ENCODE data around the gene MYPN.

Gene MYPN

GRCh38 chr10:68092512-68092911 lies 16.8 kb upstream of the MYPN start:
- DNase-seq, result no peak

DNA sequence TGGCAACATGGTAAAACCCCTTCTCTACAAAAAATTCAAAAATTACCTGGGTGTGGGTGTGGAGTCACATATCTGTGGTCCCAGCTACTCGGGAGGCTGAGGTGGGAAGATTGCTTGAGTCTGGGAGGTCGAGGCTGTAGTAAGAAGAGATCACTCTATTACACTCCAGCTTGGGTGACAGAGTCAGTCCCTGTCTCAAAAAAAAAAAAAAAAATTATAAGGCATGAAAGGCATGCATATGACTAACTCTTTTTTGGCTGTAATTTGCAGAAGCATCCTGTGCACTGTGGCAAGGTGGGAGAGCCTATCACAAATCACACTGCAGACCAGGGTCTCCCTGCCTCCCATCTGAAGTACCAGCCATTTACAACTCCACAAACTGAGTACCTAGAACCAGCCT lies 14.1 kb upstream of the MYPN start:
- no peak for DNase-seq

DNA sequence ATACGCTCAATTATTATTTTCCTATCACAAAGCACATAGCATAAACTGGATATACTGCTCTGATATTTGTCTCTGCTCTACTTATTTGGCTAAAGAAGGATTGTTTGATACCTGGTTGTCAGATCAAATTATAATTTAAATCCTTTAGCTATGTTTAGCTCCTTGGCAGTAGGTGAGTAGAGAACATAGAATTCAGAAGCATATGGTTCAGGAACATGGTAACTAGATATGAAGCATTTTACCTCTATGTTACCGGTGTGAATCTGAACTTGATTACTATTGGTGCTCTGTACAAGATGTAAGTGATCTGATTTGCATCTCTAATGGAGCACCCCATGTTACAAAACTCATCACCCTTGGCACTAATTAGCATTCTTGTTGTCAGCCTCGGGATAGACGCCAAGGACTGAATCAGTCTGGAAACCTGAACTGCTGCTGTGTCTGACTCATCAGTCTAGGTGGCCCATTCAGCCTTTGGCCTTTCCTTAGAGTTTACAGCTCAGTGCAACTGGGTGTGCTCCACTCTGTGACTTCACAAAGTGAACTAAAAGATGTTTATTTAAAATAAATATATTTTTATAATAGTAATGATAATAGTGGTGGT lies 12.3 kb upstream of the MYPN start:
- no peak for DNase-seq

- no peak for DNase-seq
Observed at GRCh38 chr10:68099736-68100135, 9.6 kb upstream of the MYPN start.

DNA sequence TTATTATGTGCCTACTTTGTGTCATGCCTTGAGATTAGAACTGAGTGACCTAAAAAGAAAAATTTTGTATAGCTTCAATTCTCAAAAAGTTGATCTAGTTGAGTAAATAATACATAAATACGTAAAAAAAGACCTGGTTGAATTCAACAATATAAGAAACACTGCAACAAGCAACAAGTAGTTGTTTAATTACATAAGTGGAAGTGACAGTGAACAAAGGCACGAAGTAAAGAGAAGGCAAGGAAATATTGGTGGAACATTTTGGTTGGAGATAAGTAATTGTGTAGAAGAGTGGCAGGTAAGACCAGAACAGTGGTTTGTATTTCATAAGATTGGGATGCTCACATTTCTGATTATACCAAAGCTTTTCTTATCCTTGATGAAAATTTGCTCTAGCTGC lies 8.2 kb upstream of the MYPN start:
- DNase-seq, result no peak

DNA sequence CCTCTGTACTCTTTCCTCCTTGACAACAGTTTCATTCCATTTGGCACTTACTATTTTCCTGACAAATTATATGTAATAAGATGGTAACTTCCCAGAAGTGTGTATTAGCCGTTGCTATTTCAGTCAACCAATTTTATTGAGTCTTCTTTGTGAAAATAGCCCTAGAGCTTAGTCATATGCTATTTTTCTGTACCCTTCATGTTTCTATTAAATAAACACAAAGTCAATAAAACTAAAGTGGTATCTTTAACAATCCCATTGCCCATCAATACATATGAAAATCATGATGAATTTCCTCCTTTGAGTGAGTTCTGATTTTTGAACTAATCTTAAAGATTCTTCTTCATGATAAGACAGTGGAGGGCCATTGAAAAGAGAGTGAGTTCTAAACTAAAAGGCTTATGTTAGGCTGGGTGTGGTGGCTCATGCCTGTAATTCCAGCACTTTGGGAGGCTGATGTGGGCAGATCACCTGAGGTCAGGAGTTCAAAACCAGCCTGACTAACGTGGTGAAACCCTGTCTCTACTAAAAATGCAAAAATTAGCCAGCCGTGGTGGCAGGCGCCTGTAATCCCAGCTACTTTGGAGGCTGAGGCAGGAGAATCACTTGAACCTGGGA lies 5.9 kb upstream of the MYPN start:
- no peak for DNase-seq

DNA sequence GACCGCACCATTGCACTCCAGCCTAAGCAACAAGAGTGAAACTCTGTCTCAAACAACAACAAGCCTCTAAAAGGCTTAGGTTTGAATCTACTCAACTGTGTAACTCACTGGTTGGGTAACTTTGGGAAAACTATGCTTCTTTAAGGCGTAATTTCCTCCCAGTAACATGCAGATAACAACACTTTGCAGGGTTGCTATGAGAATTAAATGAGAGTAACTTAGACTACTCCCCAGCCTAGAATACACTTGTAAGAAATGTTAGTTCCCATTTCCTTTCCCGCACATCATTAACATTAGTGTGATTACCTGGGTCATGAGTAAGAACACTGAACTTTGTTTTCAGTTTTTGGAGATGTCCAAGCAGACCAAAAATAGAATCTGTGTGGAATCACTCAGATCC lies 5.4 kb upstream of the MYPN start:
- no peak for DNase-seq

DNA sequence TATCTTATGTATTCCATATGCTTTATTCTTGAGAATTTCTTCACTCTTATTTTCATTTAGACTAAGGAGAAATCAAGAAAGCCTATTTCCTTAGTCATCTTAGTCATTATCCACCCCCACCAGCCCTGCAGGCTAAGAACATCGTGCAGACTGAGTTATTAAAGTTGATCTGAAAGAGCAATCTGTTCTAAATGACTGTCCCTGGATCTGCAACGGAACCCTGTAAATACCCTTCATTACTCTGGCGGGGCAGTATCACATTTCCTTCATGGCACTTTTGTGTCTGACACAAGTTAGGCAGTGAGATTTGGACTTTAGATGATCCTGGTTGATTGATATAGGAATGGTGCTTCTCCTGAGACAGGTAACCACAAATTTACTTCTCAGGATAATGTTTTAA lies 3.5 kb upstream of the MYPN start:
- DNase-seq, result no peak

DNA sequence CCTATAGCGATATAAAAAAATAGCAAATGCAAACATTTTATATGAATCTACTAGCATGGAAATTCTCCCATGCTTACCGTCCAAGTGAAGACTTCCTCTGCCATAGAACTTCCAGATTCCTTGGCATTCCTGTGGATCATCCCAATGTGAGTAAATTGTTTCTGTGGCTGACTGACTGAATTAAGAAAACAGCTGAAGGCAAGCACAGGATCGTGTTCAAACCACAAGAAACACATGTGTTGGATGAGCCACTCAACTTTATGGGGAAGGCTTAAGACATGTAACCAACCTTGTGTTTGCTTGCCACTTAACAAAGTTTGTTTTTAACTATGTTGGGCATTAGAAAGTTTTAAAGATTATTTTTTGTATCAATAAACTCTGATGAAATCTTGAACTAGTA lies 2.6 kb upstream of the MYPN start:
- DNase-seq, result no peak

DNA sequence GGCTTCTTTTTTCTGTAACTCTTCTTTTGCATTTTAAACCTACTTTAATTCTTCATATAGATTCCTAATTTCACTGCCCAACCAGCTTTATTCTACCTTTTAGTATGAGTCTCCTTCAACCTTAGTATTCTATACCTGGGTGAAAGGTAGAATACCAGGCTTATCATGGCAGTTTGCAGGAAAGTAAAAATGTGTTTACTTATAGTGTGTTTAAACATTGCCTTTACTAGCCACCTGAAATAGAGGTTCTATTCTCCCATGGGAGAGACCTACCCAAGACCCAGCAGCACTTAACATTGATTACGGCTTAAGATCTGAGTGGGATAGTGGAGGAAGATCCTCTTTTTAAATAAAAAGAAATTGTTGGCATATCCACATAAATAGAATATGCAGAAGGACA lies 1.6 kb upstream of the MYPN start:
- DNase-seq, result no peak

- DNase-seq, result no peak
Observed at GRCh38 chr10:68108051-68108450, 1.2 kb upstream of the MYPN start.

- no peak for DNase-seq
Observed at GRCh38 chr10:68108653-68109052, 635 bp upstream of the MYPN start.

DNA sequence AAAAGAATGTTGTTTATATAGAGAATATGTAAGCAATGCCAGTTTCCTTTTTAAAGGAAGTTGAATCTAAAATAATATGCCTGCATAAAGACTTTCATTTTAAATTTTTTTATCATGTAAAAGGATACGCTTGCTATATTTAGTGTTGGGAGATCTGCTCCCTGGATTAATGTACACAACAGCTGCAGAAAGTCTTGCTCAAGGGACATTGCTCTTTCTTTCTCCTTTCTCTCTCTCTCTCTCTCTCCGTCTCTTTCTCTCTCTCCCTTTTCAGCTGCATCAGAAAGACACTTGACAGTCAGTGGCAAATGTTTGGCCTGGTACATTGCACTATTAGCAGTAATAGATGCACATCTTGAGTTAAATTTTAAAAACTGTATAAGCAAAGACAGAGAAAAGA lies 739 bp downstream of the MYPN start:
- DNase-seq, result no peak

DNA sequence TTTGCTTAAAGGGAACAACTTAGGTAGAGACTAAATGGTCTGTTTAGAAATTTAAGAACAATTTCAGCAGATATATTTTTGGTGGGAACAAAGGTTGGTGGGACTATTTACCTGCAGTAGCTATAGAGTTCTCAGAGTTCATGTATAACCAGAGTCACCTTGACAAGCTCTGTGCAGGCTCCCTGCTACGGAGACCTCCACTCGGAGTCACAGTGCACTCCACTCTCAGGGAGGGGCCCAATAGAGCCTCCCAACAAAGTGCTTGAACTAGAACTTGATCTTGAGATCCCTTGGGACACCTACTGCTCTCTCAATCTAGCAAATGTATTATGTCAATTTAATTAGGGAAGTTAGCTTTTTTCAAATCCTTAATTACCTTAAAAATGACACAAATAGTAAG lies 2.3 kb downstream of the MYPN start:
- no peak for DNase-seq

GRCh38 chr10:68112837-68113236 lies 3.5 kb downstream of the MYPN start:
- no peak for DNase-seq

DNA sequence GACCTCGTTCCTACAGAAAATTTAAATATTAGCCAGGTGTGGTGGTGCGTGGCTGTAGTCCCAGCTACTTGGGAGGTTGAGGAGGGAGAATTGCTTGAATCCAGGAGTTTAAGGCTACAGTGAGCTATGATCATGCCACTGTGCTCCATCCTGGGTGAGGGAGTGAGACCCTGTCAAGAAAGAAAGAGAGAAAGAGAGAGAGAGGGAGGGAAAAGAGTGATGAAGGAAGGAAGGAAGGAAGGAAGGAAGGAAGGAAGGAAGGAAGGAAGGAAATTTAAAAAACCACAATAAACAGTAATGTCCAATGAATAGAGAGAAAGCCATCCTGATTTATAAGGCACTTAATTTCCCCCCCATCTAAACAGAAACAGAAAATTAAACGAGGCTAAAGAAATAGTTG lies 9.4 kb downstream of the MYPN start:
- no peak for DNase-seq

DNA sequence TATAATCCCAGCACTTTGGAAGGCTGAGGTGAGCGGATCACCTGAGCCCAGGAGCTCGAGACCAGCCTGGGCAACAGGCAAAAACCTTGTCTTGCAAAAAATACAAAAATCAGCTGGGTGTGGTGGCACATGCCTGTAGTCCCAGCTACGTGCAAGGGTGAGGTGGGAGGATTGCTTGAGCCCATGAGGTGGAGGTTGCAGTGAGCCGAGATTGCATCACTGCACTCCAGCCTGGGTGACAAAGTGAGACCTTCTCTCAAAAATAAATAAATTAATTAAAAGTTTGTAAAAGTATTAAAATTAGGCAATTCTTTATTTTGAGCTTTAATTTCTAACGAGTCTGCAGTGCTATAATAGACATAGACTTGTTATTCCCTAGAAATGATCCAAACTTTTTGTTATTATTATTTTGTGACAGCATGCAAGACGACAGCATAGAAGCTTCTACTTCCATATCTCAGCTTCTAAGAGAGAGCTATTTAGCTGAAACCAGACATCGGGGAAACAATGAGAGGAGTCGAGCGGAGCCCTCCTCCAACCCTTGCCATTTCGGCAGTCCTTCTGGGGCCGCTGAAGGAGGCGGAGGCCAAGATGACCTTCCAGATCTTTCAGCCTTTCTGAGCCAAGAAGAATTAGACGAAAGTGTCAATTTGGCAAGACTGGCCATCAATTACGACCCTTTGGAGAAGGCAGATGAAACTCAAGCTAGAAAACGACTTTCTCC lies 11.9 kb downstream of the MYPN start:
- DNase-seq, result no peak

DNA sequence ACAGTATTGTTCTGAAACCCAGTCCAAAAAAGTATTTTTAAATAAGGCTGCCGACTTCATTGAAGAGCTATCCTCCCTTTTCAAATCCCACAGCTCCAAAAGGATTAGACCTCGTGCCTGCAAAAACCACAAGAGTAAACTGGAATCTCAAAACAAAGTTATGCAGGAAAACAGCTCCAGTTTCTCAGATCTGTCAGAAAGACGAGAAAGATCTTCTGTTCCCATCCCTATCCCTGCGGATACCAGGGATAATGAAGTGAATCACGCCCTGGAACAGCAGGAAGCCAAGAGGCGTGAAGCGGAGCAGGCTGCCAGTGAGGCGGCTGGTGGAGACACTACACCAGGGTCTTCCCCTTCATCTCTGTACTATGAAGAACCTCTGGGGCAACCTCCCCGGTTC lies 12.6 kb downstream of the MYPN start:
- DNase-seq, result no peak

GRCh38 chr10:68124718-68125117 lies 15.4 kb downstream of the MYPN start:
- no peak for DNase-seq

GRCh38 chr10:68125772-68126171 lies 16.5 kb downstream of the MYPN start:
- DNase-seq, result no peak

DNA sequence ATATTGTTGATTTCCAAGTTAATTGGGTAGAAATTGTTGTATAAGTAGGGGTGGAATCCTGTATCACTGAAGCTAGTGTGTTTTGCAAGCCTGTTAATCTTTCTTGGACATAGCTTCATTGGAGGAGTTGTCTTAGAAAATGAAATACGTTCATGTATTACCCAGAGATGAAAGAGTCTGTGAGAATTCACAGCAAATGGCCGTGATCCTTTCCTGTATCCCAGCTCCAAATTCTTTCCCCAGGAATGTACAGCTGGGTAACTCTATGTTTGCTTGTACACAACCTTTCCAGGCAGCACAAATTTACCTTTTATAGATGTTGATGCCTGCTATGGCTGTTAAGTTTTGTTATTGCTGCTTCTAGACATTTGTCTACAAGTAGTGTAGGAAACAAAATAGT lies 18.7 kb downstream of the MYPN start:
- DNase-seq, result no peak

DNA sequence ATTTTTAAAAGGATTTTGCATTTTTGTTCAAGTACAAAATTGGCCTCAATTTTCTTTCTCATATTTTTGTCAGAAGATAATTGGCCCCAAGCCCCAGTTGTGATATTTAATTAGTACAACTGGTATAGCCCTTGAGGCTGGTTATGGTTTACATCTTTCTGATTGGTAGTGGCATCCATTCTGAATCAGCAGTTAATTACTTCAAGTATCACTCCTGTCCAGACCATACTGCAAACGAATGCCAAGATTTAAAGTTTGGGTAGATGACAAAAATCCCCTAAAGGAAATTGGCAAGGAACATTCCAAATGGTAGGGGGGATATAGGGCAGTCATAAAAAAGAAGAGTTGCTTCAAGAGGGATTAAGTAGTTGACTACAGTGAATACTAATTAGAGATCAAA lies 23.1 kb downstream of the MYPN start:
- no peak for DNase-seq

DNA sequence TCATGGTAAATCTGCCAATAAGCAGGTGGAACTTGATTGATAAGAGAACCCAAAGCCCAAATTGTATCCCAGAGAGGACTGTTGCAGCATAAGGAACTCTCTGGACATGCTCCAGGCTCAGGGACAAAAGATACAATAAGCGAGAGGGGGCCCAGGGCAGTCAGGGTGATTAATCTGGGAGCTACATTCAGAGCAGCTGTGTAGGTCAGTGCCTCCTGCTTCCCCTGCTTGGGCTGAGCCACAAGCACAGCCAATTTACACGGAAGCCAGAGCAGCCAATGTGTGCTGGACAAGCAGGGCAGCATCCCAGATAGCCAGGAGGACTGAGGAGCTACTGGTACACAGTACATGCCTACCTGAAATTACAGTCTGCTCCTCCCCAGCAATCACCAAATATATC lies 24.2 kb downstream of the MYPN start:
- DNase-seq, result no peak

DNA sequence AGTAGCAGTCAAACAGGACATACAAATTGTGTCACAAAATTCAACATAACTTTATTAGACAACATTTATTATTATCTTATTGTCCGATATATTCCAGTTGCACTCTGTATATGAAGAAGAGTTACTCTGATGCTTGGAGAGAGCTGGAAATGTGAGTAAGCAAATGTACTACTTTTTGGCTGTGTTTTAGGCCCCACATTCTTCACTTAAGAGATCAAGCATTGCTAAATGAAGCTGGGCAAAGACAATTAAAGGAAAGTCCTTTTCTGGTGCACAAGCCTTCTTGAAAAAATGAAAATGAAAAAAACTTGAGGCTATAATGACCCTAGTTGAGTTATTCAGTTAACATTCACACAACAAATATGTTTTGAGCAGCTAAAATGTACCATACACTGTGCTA lies 26.1 kb downstream of the MYPN start:
- no peak for DNase-seq
